H9 (cell line): ENCODE measurements around the gene CARS1. TPM values are rescaled to one million over a fixed set of nuclear protein-coding genes. Genes with fewer than 3 reads are reported as not detected.

Experiments used
- DNase-seq: peaks from one replicate; pipeline ENCODE4 v3.0.0-alpha.2; 2017
- H2AFZ ChIP-seq: one replicate; pipeline ENCODE4 v1.6.1; 2013; ENCODE audit warnings: mild to moderate bottlenecking, low read length, control low read depth, moderate library complexity
- H2AK5ac ChIP-seq: 2 replicates; pipeline ENCODE4 v1.6.1; 2013; ENCODE audit warnings: low read length, control low read depth, mixed read lengths; ENCODE audit not compliant: insufficient read length
- H2BK120ac ChIP-seq: one replicate; pipeline ENCODE4 v1.6.1; 2013; ENCODE audit warnings: low read depth, mild to moderate bottlenecking, low read length, control low read depth, inconsistent platforms; ENCODE audit not compliant: poor library complexity, severe bottlenecking
- H2BK12ac ChIP-seq: 2 replicates; pipeline ENCODE4 v1.6.1; 2013; ENCODE audit warnings: low read length, control low read depth, mixed read lengths, low read depth; ENCODE audit not compliant: insufficient read length
- H2BK15ac ChIP-seq: 2 replicates; pipeline ENCODE4 v1.6.1; 2013; ENCODE audit warnings: low read depth, low read length, control low read depth
- H2BK20ac ChIP-seq: one replicate; pipeline ENCODE4 v1.6.1; 2013; ENCODE audit warnings: low read depth, mild to moderate bottlenecking, low read length, control low read depth, inconsistent platforms; ENCODE audit not compliant: poor library complexity, severe bottlenecking
- H2BK5ac ChIP-seq: 2 replicates; pipeline ENCODE4 v1.6.1; 2013; ENCODE audit warnings: low read length, control low read depth, mixed read lengths; ENCODE audit not compliant: insufficient read length
- H3K14ac ChIP-seq: 2 replicates; pipeline ENCODE4 v1.6.1; 2013; ENCODE audit warnings: low read length, control low read depth; ENCODE audit not compliant: insufficient read depth
- H3K18ac ChIP-seq: 2 replicates; pipeline ENCODE4 v1.6.1; 2013; ENCODE audit warnings: low read depth, mild to moderate bottlenecking, mixed read lengths, low read length, control low read depth; ENCODE audit not compliant: insufficient read length
- H3K23ac ChIP-seq: 2 replicates; pipeline ENCODE4 v1.6.1; 2013; ENCODE audit warnings: low read length, control low read depth, mixed read lengths, low read depth; ENCODE audit not compliant: insufficient read length
- H3K23me2 ChIP-seq: 2 replicates; pipeline ENCODE4 v1.6.1; 2013; ENCODE audit warnings: low read depth, mild to moderate bottlenecking, mixed read lengths, low read length, control low read depth; ENCODE audit not compliant: insufficient read length, poor library complexity, severe bottlenecking
- H3K27ac ChIP-seq: 2 replicates; pipeline ENCODE4 v1.5.1; 2013; ENCODE audit warnings: low read length, control low read depth, mixed read lengths, low read depth; ENCODE audit not compliant: insufficient read length
- H3K27me3 ChIP-seq: 2 replicates; pipeline ENCODE4 v1.6.1; 2013; ENCODE audit warnings: low read length, control low read depth, inconsistent platforms; ENCODE audit not compliant: insufficient read depth
- H3K4ac ChIP-seq: 2 replicates; pipeline ENCODE4 v1.6.1; 2013; ENCODE audit warnings: low read depth, mild to moderate bottlenecking, control low read depth, inconsistent platforms, low read length, moderate library complexity
- H3K4me1 ChIP-seq: 2 replicates; pipeline ENCODE4 v1.6.1; 2013; ENCODE audit warnings: low read length, control low read depth, inconsistent platforms; ENCODE audit not compliant: insufficient read depth
- H3K4me2 ChIP-seq: 2 replicates; pipeline ENCODE4 v1.6.1; 2013; ENCODE audit warnings: low read length, control low read depth, mixed read lengths; ENCODE audit not compliant: insufficient read length, insufficient read depth
- H3K56ac ChIP-seq: 2 replicates; pipeline ENCODE4 v1.6.1; 2013; ENCODE audit warnings: low read depth, mild to moderate bottlenecking, mixed read lengths, low read length, control low read depth; ENCODE audit not compliant: insufficient read length
- H3K79me1 ChIP-seq: 2 replicates; pipeline ENCODE4 v1.6.1; 2013; ENCODE audit warnings: low read depth, mild to moderate bottlenecking, moderate library complexity, low read length, control low read depth, inconsistent platforms; ENCODE audit not compliant: insufficient read depth, poor library complexity, severe bottlenecking
- H3K79me2 ChIP-seq: 2 replicates; pipeline ENCODE4 v1.6.1; 2013; ENCODE audit warnings: low read length, control low read depth, inconsistent platforms; ENCODE audit not compliant: insufficient read depth
- H3K9ac ChIP-seq: 2 replicates; pipeline ENCODE4 v1.6.1; 2013; ENCODE audit warnings: low read length, control low read depth, mixed read lengths; ENCODE audit not compliant: insufficient read length; ENCODE audit errors: extremely low read depth
- H3K9me3 ChIP-seq: one replicate; pipeline ENCODE4 v1.6.1; 2013; ENCODE audit warnings: low read depth, low read length, inconsistent platforms; ENCODE audit not compliant: control insufficient read depth
- H3T11ph ChIP-seq: one replicate; pipeline ENCODE4 v1.6.1; 2013; ENCODE audit warnings: mild to moderate bottlenecking, low read length, control low read depth, inconsistent platforms
- H4K20me1 ChIP-seq: one replicate; pipeline ENCODE4 v1.6.1; 2013; ENCODE audit not compliant: control insufficient read depth, insufficient read length, insufficient read depth
- H4K5ac ChIP-seq: 2 replicates; pipeline ENCODE4 v1.6.1; 2013; ENCODE audit warnings: low read depth, mild to moderate bottlenecking, mixed read lengths, low read length, control low read depth; ENCODE audit not compliant: insufficient read length
- H4K8ac ChIP-seq: replicated peaks from 2 replicates; pipeline ENCODE4 v1.6.1; 2013; ENCODE audit warnings: low read length, control low read depth, mixed read lengths, low read depth; ENCODE audit not compliant: insufficient read length
- H4K91ac ChIP-seq: 2 replicates; pipeline ENCODE4 v1.6.1; 2013; ENCODE audit warnings: low read depth, mild to moderate bottlenecking, moderate library complexity, mixed read lengths, low read length, control low read depth; ENCODE audit not compliant: insufficient read length
- H3K27ac Mint-ChIP-seq, 3 experiments: 2 replicates in 2 of 3; 3 replicates in 1 of 3; pipeline ENCODE4 v1.8.0; 2020 to 2021; ENCODE audit warnings: mixed read lengths in 3 of 3, mild to moderate bottlenecking in 1 of 3, moderate library complexity in 1 of 3
- H3K27me3 Mint-ChIP-seq: 2 replicates; pipeline ENCODE4 v1.8.0; 2021; ENCODE audit warnings: low read depth, mild to moderate bottlenecking, moderate library complexity, mixed read lengths
- H3K36me3 Mint-ChIP-seq, 3 experiments: 2 replicates in 2 of 3; 3 replicates in 1 of 3; pipeline ENCODE4 v1.8.0; 2020 to 2021; ENCODE audit warnings: low read depth in 3 of 3, mixed read lengths in 3 of 3; ENCODE audit not compliant: insufficient read depth in 1 of 3
- H3K4me1 Mint-ChIP-seq, 2 experiments: 2 replicates each; pipeline ENCODE4 v1.8.0; 2020; ENCODE audit warnings: mixed read lengths in 2 of 2
- H3K4me3 Mint-ChIP-seq, 2 experiments: 2 replicates in 1 of 2; 3 replicates in 1 of 2; pipeline ENCODE4 v1.8.0; 2020 to 2021; ENCODE audit warnings: mild to moderate bottlenecking in 2 of 2, mixed read lengths in 2 of 2, moderate library complexity in 1 of 2
- H3K9me3 Mint-ChIP-seq, 2 experiments: 2 replicates in 1 of 2; 3 replicates in 1 of 2; pipeline ENCODE4 v1.8.0; 2020; ENCODE audit warnings: mild to moderate bottlenecking in 2 of 2, mixed read lengths in 2 of 2, moderate library complexity in 1 of 2
- WGBS: extraction: QIAGEN DNeasy Blood & Tissue Kit; methylation state at CpG from one replicate; pipeline ENCODE4 v1.1.7; 2013; ENCODE audit warnings: missing lambda C conversion rate, low lambda C conversion rate, mixed read lengths; ENCODE audit not compliant: insufficient read length; ENCODE audit errors: extremely low coverage; 5-methylcytosine and 5-hydroxymethylcytosine counted together
- total RNA-seq: library from RNA; stranded (reverse); gene quantifications from 2 replicates; pipeline ENCODE4 v1.2.1, GENCODE V29; 2021
- TF ChIP-seq, protein P1 (sequence below): fragments of 200-600 bp; sonication (generic); conservative IDR thresholded peaks from 3 replicates; pipeline ENCODE4 v1.8.0; 2021; ENCODE audit warnings: antibody characterized with exemption, mild to moderate bottlenecking

The CARS1 gene
- total RNA-seq, 1 experiment from 2014 or later = 92.3 TPM

GRCh38 chr11:3087373-3087772 lies 30.1 kb upstream of the CARS1 start:
- Histone ChIP-seq H2AFZ (no peak overlapping the region), H3K14ac (no peak overlapping the region), H4K91ac (no peak overlapping the region), H2AK5ac (no peak overlapping the region), H2BK5ac (no peak overlapping the region), H2BK120ac (no peak overlapping the region), H2BK20ac (no peak overlapping the region), H3T11ph (no peak overlapping the region), H3K4me2 (no peak overlapping the region), H3K18ac (no peak overlapping the region), H2BK15ac (no peak overlapping the region), H4K20me1 (no peaks in the 10 kb centered on the region), H3K4me1 (no peaks in the 10 kb centered on the region), H4K8ac (no peak overlapping the region), H3K56ac (no peak overlapping the region), H3K9me3 (no peaks in the 10 kb centered on the region), H3K9ac (no peak overlapping the region), H3K27ac (no peak overlapping the region), H4K5ac (no peak overlapping the region), H3K79me2 (no peaks in the 10 kb centered on the region), H3K79me1 (no peaks in the 10 kb centered on the region), H2BK12ac (no peak overlapping the region), H3K23ac (no peak overlapping the region), H3K4ac (no peak overlapping the region), H3K23me2 (no peaks in the 10 kb centered on the region), H3K27me3 (no peaks in the 10 kb centered on the region)
- peaks cover 3% of the 10 kb centered on the region for H3K27me3 Mint-ChIP-seq
- no peak overlapping the region for H3K27ac Mint-ChIP-seq
- peaks cover 7 to 11% of the 10 kb centered on the region in 2 experiments for H3K4me1 Mint-ChIP-seq
- no peak overlapping the region for H3K4me3 Mint-ChIP-seq
- WGBS = no CpG with 5 or more reads among the region's 11 CpGs
- peaks cover 0 to 2% of the 10 kb centered on the region in 2 experiments; a peak in 2 of 5 replicates for H3K9me3 Mint-ChIP-seq
- H3K36me3 Mint-ChIP-seq = no peaks in the 10 kb centered on the region
- TF ChIP-seq, protein P1, sequence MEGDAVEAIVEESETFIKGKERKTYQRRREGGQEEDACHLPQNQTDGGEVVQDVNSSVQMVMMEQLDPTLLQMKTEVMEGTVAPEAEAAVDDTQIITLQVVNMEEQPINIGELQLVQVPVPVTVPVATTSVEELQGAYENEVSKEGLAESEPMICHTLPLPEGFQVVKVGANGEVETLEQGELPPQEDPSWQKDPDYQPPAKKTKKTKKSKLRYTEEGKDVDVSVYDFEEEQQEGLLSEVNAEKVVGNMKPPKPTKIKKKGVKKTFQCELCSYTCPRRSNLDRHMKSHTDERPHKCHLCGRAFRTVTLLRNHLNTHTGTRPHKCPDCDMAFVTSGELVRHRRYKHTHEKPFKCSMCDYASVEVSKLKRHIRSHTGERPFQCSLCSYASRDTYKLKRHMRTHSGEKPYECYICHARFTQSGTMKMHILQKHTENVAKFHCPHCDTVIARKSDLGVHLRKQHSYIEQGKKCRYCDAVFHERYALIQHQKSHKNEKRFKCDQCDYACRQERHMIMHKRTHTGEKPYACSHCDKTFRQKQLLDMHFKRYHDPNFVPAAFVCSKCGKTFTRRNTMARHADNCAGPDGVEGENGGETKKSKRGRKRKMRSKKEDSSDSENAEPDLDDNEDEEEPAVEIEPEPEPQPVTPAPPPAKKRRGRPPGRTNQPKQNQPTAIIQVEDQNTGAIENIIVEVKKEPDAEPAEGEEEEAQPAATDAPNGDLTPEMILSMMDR = no peak
- DNase-seq = no peak
